Activated naive CD4-positive, alpha-beta T cell treated with anti-CD3 and anti-CD28 coated beads for 36 hours (primary cell): ENCODE data around the gene UBN1. TPM values are rescaled to one million over a fixed set of nuclear protein-coding genes. Genes with fewer than 3 reads are reported as not detected.
A peak's percentile ranks its signal among the peaks of the same experiment; 100 is the strongest.

Source experiments
- CTCF ChIA-PET: fragments of 350-600 bp; sonication (Branson Sonifier 250); formaldehyde crosslinking; loops from one replicate; lab custom pipeline; 2021; ENCODE audit warnings: antibody characterized with exemption; lab: Charles Lee
- DNase-seq: peaks from one replicate; pipeline ENCODE4 v3.0.0-alpha.2; 2020
- H3K27ac Mint-ChIP-seq: one replicate; pipeline ENCODE4 v1.8.0; 2021; ENCODE audit warnings: mild to moderate bottlenecking, mixed read lengths
- H3K27me3 Mint-ChIP-seq: one replicate; pipeline ENCODE4 v1.8.0; 2021; ENCODE audit warnings: low read depth, mixed read lengths
- H3K36me3 Mint-ChIP-seq: one replicate; pipeline ENCODE4 v1.8.0; 2021; ENCODE audit warnings: low read depth, mixed read lengths
- H3K4me1 Mint-ChIP-seq: one replicate; pipeline ENCODE4 v1.8.0; 2021; ENCODE audit warnings: low read depth, mixed read lengths
- H3K4me3 Mint-ChIP-seq: one replicate; pipeline ENCODE4 v1.8.0; 2021; ENCODE audit warnings: mild to moderate bottlenecking, moderate library complexity, mixed read lengths
- H3K9me3 Mint-ChIP-seq: one replicate; pipeline ENCODE4 v1.8.0; 2021; ENCODE audit warnings: mixed read lengths
- intact Hi-C: fragments of 100-400 bp; cut with micrococcal nuclease; formaldehyde crosslinking; loops from one replicate; pipeline ENCODE4 v1.15.1; 2023
- total RNA-seq, 2 experiments: library from RNA; stranded (reverse); gene quantifications; one replicate each; pipeline ENCODE4 v1.2.3, GENCODE V29; 2021

UBN1 gene
- 10 to 100 TPM; 26.7 to 28.1 TPM for total RNA-seq

DNA sequence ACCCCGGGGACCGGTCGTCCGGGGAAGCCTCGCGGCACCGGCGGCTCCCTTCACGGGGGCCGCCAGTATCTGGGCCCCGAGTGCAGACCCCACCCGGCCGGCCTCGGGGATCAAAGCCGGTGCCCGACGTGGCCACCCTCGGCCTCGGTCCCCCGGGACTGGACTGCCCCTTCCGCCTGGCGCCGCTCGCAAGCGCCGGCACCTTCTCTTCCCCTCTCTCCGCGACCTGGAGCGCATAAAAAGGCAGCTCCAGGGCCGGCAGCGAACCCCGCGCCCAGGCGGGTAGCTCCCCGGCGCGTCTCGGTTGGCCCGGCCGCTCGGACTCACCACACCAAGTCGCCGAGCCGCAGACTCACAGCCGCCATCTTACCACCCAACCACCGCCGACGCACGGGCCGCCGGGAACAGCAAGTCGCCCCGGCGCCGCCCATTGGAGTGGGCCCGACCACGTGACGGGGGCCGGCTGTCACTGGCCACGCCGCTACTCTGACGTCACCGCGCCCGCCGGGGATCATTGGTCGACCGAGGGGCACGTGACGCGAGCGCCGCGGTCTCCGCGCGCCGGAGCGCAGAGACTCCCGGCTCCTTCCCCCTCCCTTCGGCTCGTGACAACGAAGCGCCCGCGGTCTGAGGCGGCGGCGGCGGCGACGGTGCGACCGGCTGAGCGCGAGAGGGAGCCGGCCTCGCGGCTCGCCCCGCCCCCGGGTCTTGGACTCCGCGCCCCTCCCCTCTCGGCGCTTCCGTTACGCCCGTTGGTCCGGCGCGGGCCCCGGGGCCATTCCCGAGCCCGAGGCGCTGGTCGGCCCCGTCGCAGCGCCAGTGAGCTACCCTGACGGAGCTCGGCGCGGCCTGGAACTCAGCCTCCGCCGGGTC, at the start of gene UBN1, which contains the start of gene GLYR1:
Gene UBN1 (plus strand): TSS at position 581 of the 873 bp plus-strand sequence. CDS start 5,437 bp downstream, outside the sequence.
Gene GLYR1 (minus strand): TSS at position 388 of the 873 bp plus-strand sequence. CDS start 23 bp downstream, at position 365.
- H3K27ac Mint-ChIP-seq: peak within 1 kb of the TSS; percentile 80
- no peaks in the 10 kb centered on the region for H3K27me3 Mint-ChIP-seq
- intact Hi-C loops: loop anchor here (1.0 to 5.0 kb wide), 8 partner anchors 45 to 420 kb away; partner anchors contain the start of genes ANKS3, DNAAF8, DNAJA3 and EEF2KMT
- peak; percentile 100 for DNase-seq
- H3K4me3 Mint-ChIP-seq: peak within 1 kb of the TSS; percentile 83
- CTCF ChIA-PET: no interaction called here
- peaks cover 22% of the 10 kb centered on the region for H3K36me3 Mint-ChIP-seq
- no peaks in the 10 kb centered on the region for H3K9me3 Mint-ChIP-seq
- peaks cover 54% of the 10 kb centered on the region for H3K4me1 Mint-ChIP-seq

- H3K36me3 Mint-ChIP-seq: no peaks in the 10 kb centered on the region
Observed at GRCh38 chr16:4797805-4798252, 49.5 kb upstream of the UBN1 start.

DNA sequence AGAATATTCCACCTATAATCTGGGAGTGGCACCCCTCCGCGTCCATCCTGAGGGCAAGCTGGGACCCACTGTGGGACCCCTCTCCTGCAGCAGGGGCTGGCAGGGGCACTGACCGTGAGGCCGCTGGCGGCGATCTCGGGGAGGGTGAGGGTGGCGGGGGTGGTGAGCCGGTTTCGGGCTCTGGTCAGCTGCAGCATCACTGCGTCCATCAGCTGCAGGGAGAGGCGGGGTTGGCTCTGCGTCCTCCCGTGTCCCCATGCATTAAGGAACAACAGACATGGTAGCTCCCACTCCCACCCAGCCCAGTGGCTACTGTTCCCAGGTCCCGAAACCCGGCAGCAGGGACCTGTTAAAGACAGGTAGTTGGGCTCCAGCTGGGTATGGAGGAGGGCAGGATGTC, 48.8 kb upstream of the UBN1 start:
- Mint-ChIP-seq H3K36me3 (no peaks in the 10 kb centered on the region), H3K9me3 (no peaks in the 10 kb centered on the region), H3K27ac (no peak overlapping the region), H3K4me3 (no peak overlapping the region), H3K4me1 (peaks cover 9% of the 10 kb centered on the region), H3K27me3 (no peaks in the 10 kb centered on the region)
- DNase-seq: no peak
- intact Hi-C loops: no loop called here
- CTCF ChIA-PET: interaction anchor here (0.7 kb wide), 1 partner anchor 21 kb away, joined by 3 read pairs; no protein-coding TSS in a partner anchor

More at GRCh38 chr16:4797805-4798252, 49.5 kb upstream of the UBN1 start:
- Mint-ChIP-seq H3K27ac (no peak overlapping the region), H3K4me1 (peaks cover 5% of the 10 kb centered on the region), H3K4me3 (no peak overlapping the region), H3K27me3 (no peaks in the 10 kb centered on the region), H3K9me3 (no peaks in the 10 kb centered on the region)
- CTCF ChIA-PET: no interaction called here
- intact Hi-C loops: no loop called here
- no peak for DNase-seq

DNA sequence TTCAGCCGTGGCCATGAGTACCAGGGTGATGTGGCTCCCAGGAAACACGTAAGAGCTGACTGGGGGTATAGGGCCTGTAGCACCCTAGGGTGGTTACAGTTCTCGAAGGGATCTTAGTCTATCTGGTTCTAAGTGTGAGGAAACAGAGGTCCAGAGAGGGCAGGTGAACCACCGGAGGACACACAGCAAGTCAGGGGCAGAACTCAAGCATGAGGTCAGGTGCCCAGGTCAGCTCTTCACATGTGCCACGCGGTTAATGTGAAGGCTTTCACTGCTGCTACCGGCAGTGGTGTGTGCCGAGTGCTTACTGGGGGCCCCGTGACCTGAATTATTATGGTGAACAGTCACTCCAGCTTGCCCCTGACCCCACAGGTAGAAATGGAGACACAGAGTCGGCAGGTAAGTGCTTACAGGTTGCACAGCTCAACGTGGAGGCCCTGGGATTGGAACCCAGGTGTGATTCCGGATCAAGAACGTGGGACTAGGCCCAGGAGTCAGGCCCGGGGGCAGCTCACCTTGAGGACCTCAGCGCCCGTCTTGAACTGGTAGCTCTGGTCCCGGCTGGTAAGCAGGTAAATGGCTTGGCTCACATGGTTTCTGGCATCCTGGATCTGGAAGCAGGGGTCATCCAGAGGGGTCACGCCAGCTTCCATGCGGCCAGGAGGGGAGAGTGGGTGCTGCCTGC, 48.0 kb upstream of the UBN1 start:
- DNase-seq: no peak
- Mint-ChIP-seq H3K9me3 (no peaks in the 10 kb centered on the region), H3K27ac (no peak overlapping the region), H3K27me3 (no peaks in the 10 kb centered on the region), H3K4me1 (peaks cover 9% of the 10 kb centered on the region), H3K4me3 (no peak overlapping the region), H3K36me3 (no peaks in the 10 kb centered on the region)
- intact Hi-C loops: no loop called here
- CTCF ChIA-PET: no interaction called here

DNA sequence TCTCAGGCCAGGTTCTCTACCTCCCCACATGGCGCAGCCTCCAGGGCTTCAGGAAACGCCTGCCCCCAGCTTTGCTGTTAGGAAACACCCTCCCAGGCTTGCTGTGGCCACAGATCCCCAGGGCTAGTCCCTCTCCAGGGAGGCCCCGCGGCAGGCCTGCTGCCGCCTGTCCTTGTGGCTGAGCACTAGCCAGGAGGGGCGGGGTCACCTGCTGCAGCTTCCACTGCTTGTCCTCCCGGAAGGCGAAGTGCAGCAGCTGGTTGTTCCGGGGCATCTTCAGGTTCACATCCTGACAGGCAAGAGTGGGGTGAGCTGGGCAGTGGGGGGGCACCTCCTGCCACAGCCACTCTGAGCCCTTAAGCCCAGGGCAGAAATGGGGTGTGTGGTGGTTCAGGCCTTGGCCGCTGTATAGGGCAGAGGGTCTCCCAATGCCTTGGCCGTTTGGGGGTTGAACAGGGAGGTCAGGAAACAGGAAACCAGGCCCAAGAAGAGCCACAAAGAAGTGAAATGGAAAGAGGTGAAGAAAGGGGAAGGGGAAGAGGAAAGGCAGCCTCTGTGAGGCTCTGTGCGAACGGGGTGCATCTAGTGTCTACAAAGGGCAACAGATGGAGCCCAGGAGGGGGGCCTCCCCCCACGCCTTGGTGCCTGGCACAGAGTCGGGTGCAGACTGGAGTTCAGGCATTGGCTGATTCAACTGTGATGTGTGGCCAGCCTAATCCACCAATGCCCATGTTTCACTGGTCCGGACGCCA, 46.8 kb upstream of the UBN1 start:
- intact Hi-C loops: no loop called here
- peaks cover 4% of the 10 kb centered on the region for H3K36me3 Mint-ChIP-seq
- H3K4me3 Mint-ChIP-seq: peak overlapping the region; percentile 33
- CTCF ChIA-PET: no interaction called here
- peaks cover 9% of the 10 kb centered on the region for H3K4me1 Mint-ChIP-seq
- no peaks in the 10 kb centered on the region for H3K9me3 Mint-ChIP-seq
- DNase-seq: no peak
- H3K27ac Mint-ChIP-seq: no peak overlapping the region
- H3K27me3 Mint-ChIP-seq: no peaks in the 10 kb centered on the region

DNA sequence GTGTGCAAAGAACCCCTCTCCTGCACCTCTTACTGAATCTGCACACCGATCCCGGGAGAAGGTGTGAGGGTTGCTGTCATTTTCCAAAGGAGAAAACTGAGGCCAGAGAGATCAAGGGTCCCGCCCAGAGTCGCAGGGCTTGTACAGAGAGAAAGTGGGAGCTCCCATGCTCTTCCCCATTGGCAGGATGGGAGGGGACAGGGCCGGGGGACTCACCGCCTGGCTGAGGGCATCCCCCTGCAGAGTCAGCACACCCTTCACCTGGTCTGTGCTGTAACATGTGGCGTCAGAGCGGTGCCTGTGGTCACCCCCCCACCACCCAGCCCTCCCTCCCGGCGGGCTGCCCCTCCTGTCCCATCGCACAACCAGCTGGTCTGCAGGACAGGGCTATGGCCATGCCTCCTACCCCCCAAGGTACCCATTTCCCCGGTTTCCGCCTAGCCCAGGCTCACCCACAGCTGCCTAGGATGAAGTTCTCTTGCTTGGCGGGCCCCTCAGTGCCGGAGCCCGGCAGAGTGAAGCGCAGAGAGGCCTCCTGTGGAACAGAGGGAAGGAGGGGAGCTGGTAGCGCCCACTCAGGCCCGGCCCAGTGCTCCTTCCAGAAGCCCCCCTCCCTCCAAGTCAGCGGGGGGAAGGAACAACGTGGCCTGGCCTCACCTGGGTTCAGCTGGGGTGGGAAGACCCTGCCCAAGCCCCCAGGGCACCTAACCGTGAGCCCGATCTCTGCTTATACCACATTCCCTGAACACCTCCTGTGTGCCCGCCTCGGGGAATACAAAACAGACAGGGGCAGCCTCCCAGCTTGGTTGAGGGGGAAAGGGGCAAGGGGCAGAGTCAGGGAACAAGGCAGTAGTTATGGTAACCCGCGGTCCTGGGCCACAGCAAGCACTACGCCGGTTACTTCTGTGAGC, 46.0 kb upstream of the UBN1 start:
- CTCF ChIA-PET: interaction anchor here (1.5 kb wide), 1 partner anchor 155 kb away, joined by 3 read pairs; no protein-coding TSS in a partner anchor
- Mint-ChIP-seq H3K27me3 (no peaks in the 10 kb centered on the region), H3K9me3 (no peaks in the 10 kb centered on the region), H3K4me3 (peak overlapping the region; percentile 74), H3K27ac (no peak overlapping the region), H3K4me1 (peaks cover 9% of the 10 kb centered on the region), H3K36me3 (peaks cover 5% of the 10 kb centered on the region)
- DNase-seq: no peak
- intact Hi-C loops: no loop called here

GRCh38 chr16:4801962-4802658, 45.2 kb upstream of the UBN1 start, which contains the start of gene ROGDI:
ROGDI (minus strand) TSS chr16:4802633; CDS start chr16:4802571, 62 bp downstream.
- CTCF ChIA-PET: interaction anchor here (1.5 kb wide), 1 partner anchor 154 kb away, joined by 3 read pairs; no protein-coding TSS in a partner anchor
- Mint-ChIP-seq H3K4me1 (peaks cover 9% of the 10 kb centered on the region), H3K9me3 (no peaks in the 10 kb centered on the region), H3K27ac (no peak within 1 kb of the TSS), H3K36me3 (peaks cover 5% of the 10 kb centered on the region), H3K27me3 (no peaks in the 10 kb centered on the region), H3K4me3 (peak within 1 kb of the TSS; percentile 77)
- DNase-seq: peak; percentile 81
- intact Hi-C loops: loop anchor here (1.0 to 2.0 kb wide), 6 partner anchors 34 to 264 kb away; partner anchors contain the start of genes ANKS3, CDIP1, DNAAF8 and GLYR1

DNA sequence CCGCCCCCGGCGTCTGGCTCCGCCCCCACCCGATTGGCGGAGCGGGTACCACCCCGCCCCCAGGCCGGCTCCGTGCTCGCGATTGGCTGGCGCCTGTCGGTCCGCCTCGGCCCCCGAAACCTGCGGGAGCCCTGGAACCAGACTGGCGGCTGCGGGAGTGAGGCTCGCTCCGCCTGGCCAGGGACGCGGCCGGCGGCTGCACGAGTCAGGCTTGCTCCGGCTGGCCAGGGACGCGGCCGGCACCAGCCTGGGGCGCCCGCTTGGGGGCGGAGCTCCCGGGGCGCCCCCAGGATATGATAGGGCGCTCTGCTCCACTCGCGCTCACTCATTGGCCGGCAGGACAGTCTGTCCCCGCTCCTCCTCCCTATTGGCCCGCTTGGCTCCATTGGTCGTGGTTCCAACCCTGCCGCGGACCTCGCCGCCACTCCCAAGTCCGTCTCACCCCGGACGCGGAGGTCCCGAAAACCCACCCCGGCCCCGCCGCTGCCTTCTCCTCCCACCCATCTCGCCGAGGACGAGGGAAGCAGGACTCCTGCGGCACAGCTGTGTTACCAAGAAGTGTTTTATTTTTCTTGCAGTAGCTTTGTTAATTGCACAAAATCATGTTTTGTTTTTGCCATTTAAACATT, 44.5 kb upstream of the UBN1 start:
- Mint-ChIP-seq H3K27ac (no peak overlapping the region), H3K4me3 (peak overlapping the region; percentile 77), H3K27me3 (no peaks in the 10 kb centered on the region), H3K36me3 (peaks cover 9% of the 10 kb centered on the region), H3K4me1 (peaks cover 9% of the 10 kb centered on the region), H3K9me3 (no peaks in the 10 kb centered on the region)
- DNase-seq: peak; percentile 87
- intact Hi-C loops: loop anchor here (1.0 to 2.0 kb wide), 6 partner anchors 34 to 264 kb away; partner anchors contain the start of genes ANKS3, CDIP1, DNAAF8 and GLYR1
- CTCF ChIA-PET: interaction anchor here (0.6 to 1.5 kb wide), 3 partner anchors 13 to 365 kb away, joined by 3 to 5 read pairs (median 3); no protein-coding TSS in a partner anchor

DNA sequence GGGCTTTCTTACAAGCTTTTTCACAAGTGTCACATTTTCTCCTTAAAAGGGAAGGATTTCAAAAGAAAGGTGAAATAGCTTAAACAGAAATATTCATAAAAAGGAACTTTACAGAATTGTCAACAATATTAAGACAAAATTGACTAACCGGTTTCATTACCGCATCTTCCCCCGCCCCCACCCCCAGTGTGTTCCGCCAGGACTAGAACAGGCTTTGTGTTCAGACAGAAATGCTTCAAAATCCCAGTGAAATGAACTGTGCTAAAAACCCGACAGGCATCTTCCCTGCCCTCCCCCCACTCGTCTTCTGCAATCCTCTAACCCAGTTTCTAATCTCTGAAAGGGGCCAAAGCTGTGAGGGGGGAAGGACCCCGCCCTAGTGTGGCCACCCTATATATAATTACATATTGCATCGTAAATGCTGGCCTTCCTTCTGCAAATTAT, 43.9 kb upstream of the UBN1 start:
- Mint-ChIP-seq H3K4me1 (peaks cover 9% of the 10 kb centered on the region), H3K4me3 (peak overlapping the region; percentile 77), H3K27me3 (no peaks in the 10 kb centered on the region), H3K27ac (no peak overlapping the region), H3K9me3 (no peaks in the 10 kb centered on the region), H3K36me3 (peaks cover 9% of the 10 kb centered on the region)
- intact Hi-C loops: loop anchor here (2.0 kb wide), 1 partner anchor 187 kb away; no protein-coding TSS in a partner anchor
- no peak for DNase-seq
- CTCF ChIA-PET: interaction anchor here (0.6 to 1.2 kb wide), 2 partner anchors 12 to 366 kb away, joined by 3 to 5 read pairs; no protein-coding TSS in a partner anchor
